Smooth muscle cell (in vitro differentiated cells): Measurements from ENCODE around the gene ACLY. TPM values are rescaled to one million over a fixed set of nuclear protein-coding genes. Genes with fewer than 3 reads are reported as not detected.

ENCODE experiments used
- DNase-seq: peaks from one replicate; lab custom pipeline; 2025; ENCODE audit not compliant: unreplicated experiment; lab: John Stamatoyannopoulos, UW
- H2AFZ ChIP-seq: fragments of 200-600 bp; sonication (generic); 2 replicates; pipeline ENCODE4 v1.6.0; 2016; ENCODE audit warnings: antibody characterized with exemption, low read depth, mild to moderate bottlenecking
- H3F3A ChIP-seq: fragments of 200-600 bp; sonication (generic); 2 replicates; pipeline ENCODE4 v1.6.0; 2017; ENCODE audit warnings: antibody characterized with exemption, low read depth
- H3K27ac ChIP-seq: fragments of 200-600 bp; sonication (generic); 2 replicates; pipeline ENCODE4 v1.5.1; 2016; ENCODE audit warnings: low read depth, mild to moderate bottlenecking
- H3K27me3 ChIP-seq: fragments of 200-600 bp; sonication (generic); 2 replicates; pipeline ENCODE4 v1.6.1; 2016; ENCODE audit warnings: low read depth, mild to moderate bottlenecking
- H3K36me3 ChIP-seq: fragments of 200-600 bp; sonication (generic); 2 replicates; pipeline ENCODE4 v1.5.1; 2016; ENCODE audit warnings: low read depth
- H3K4me1 ChIP-seq: fragments of 200-600 bp; sonication (generic); 2 replicates; pipeline ENCODE4 v1.5.1; 2016; ENCODE audit warnings: low read depth
- H3K4me2 ChIP-seq: fragments of 200-600 bp; sonication (generic); 2 replicates; pipeline ENCODE4 v1.6.0; 2016; ENCODE audit warnings: mild to moderate bottlenecking
- H3K4me3 ChIP-seq: fragments of 200-600 bp; sonication (generic); 2 replicates; pipeline ENCODE4 v1.5.1; 2016; ENCODE audit warnings: mild to moderate bottlenecking
- H3K79me2 ChIP-seq: fragments of 200-600 bp; sonication (generic); 2 replicates; pipeline ENCODE4 v1.6.0; 2016; ENCODE audit warnings: low read depth, mild to moderate bottlenecking
- H3K9ac ChIP-seq: fragments of 200-600 bp; sonication (generic); 2 replicates; pipeline ENCODE4 v1.6.0; 2016; ENCODE audit warnings: low read depth
- H3K9me3 ChIP-seq: fragments of 200-600 bp; sonication (generic); replicated peaks from 2 replicates; pipeline ENCODE4 v1.5.1; 2016; ENCODE audit warnings: low read depth
- H4K20me1 ChIP-seq: fragments of 200-600 bp; sonication (generic); 2 replicates; pipeline ENCODE4 v1.6.0; 2016; ENCODE audit warnings: low read depth
- CTCF ChIP-seq: fragments of 200-600 bp; sonication (generic); IDR thresholded peaks from 2 replicates; pipeline ENCODE4 v1.5.1; 2017; ENCODE audit warnings: borderline replicate concordance, mild to moderate bottlenecking, antibody characterized with exemption; ENCODE audit not compliant: insufficient read depth, poor library complexity, severe bottlenecking
- WGBS: methylation state at CpG from one replicate; pipeline ENCODE4 v1.1.7; 2016; ENCODE audit warnings: low lambda C conversion rate; 5-methylcytosine and 5-hydroxymethylcytosine counted together
- polyA plus RNA-seq: library from polyadenylated mRNA; unstranded; fragments of >200 nt; fragmentation: Nextera tagmentation; extraction: Ambion mirVana; gene quantifications from 2 replicates; pipeline ENCODE4 v1.2.1, GENCODE V29; 2016
- total RNA-seq: library from RNA; depleted of rRNA; stranded (reverse); fragments of >200 nt; gene quantifications from 2 replicates; pipeline ENCODE4 v1.2.3, GENCODE V29; 2014

The ACLY gene
- total and polyA plus RNA-seq, 2 experiments from 2014 or later: 172 to 188 TPM

- no peak for DNase-seq
- H3K4me1 ChIP-seq: peaks cover 26% of the 10 kb centered on the region
- H3K27ac ChIP-seq: no peak overlapping the region
- H3K36me3 ChIP-seq: no peaks in the 10 kb centered on the region
- peaks cover 27% of the 10 kb centered on the region for H4K20me1 ChIP-seq
- TF ChIP-seq CTCF: no peak
- no peaks in the 10 kb centered on the region for H3K9me3 ChIP-seq
- no peak overlapping the region for H3K9ac ChIP-seq
- H3K79me2 ChIP-seq: peaks cover 33% of the 10 kb centered on the region
- no peaks in the 10 kb centered on the region for H3K27me3 ChIP-seq
- no peak overlapping the region for H3K4me2 ChIP-seq
- H3F3A ChIP-seq: peaks cover 3% of the 10 kb centered on the region
- H3K4me3 ChIP-seq: no peak overlapping the region
- no peak overlapping the region for H2AFZ ChIP-seq
- WGBS: 83% methylated on average over 5 of the region's 5 CpGs
Observed at GRCh38 chr17:41920580-41920955, 1.8 kb upstream of the ACLY start.

- peak overlapping the region; percentile 91 for H3K4me3 ChIP-seq
- peaks cover 38% of the 10 kb centered on the region for H3K79me2 ChIP-seq
- peaks cover 33% of the 10 kb centered on the region for H4K20me1 ChIP-seq
- H3K9ac ChIP-seq: no peak overlapping the region
- no peaks in the 10 kb centered on the region for H3K27me3 ChIP-seq
- H3F3A ChIP-seq: peaks cover 3% of the 10 kb centered on the region
- peaks cover 32% of the 10 kb centered on the region for H3K4me1 ChIP-seq
- WGBS: 77% methylated on average over 7 of the region's 7 CpGs
- no peaks in the 10 kb centered on the region for H3K36me3 ChIP-seq
- peak overlapping the region; percentile 93 for H3K4me2 ChIP-seq
- no peak overlapping the region for H3K27ac ChIP-seq
- no peak for TF ChIP-seq CTCF
- no peaks in the 10 kb centered on the region for H3K9me3 ChIP-seq
- H2AFZ ChIP-seq: peak overlapping the region; percentile 56
- DNase-seq: no peak
Observed at GRCh38 chr17:41919840-41920579, 1.3 kb upstream of the ACLY start.

GRCh38 chr17:41919165-41919817 lies 540 bp upstream of the ACLY start:
- no peak for DNase-seq
- H3K4me3 ChIP-seq: peak overlapping the region; percentile 91
- H3K27ac ChIP-seq: peak overlapping the region; percentile 20
- H3K9me3 ChIP-seq: no peaks in the 10 kb centered on the region
- no peak for TF ChIP-seq CTCF
- no peaks in the 10 kb centered on the region for H3K36me3 ChIP-seq
- H3K4me1 ChIP-seq: peaks cover 39% of the 10 kb centered on the region
- no peaks in the 10 kb centered on the region for H3K27me3 ChIP-seq
- H3K9ac ChIP-seq: no peak overlapping the region
- peak overlapping the region; percentile 93 for H3K4me2 ChIP-seq
- H3F3A ChIP-seq: peaks cover 3% of the 10 kb centered on the region
- peak overlapping the region; percentile 56 for H2AFZ ChIP-seq
- WGBS: 5% methylated on average over 17 of the region's 33 CpGs
- H4K20me1 ChIP-seq: peaks cover 40% of the 10 kb centered on the region
- peaks cover 45% of the 10 kb centered on the region for H3K79me2 ChIP-seq
